Measurements from ENCODE around the gene WDR72.

Gene WDR72

GRCh38 chr15:53498996-53499395, 260.5 kb downstream of the WDR72 start:
- no peak overlapping the region for H3K4me3 Mint-ChIP-seq
- no peaks in the 10 kb centered on the region for H3K9me3 Mint-ChIP-seq (ENCODE audit: low read depth)
- H3K36me3 Mint-ChIP-seq, result no peaks in the 10 kb centered on the region
- peaks cover 4% of the 10 kb centered on the region for H3K27me3 Mint-ChIP-seq
- H3K27ac Mint-ChIP-seq, result no peak overlapping the region
- H3K4me1 Mint-ChIP-seq (ENCODE audit: low read depth), result no peaks in the 10 kb centered on the region

DNA sequence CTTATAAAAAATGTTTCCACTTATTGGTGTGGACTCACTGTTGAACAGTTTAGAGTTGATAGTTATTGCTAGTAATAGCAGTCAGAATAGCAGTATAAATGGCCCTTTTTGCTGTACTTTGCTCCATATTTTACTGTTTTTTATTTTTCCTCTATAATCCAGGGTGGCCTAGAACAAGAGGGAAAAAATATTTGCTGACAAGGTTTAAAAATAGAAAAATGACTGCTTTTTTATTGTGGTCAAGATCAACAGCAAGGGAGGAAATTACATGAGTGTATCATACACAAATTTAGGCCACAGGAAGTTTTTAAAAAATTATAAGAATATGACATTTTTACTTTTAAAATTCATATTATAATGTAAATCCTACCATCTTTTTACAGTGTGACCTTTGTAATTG, 269.1 kb downstream of the WDR72 start:
- Mint-ChIP-seq H3K9me3 (ENCODE audit: low read depth) (no peaks in the 10 kb centered on the region), H3K4me1 (ENCODE audit: low read depth) (no peaks in the 10 kb centered on the region), H3K27me3 (no peaks in the 10 kb centered on the region), H3K27ac (no peak overlapping the region), H3K4me3 (no peak overlapping the region), H3K36me3 (no peaks in the 10 kb centered on the region)

DNA sequence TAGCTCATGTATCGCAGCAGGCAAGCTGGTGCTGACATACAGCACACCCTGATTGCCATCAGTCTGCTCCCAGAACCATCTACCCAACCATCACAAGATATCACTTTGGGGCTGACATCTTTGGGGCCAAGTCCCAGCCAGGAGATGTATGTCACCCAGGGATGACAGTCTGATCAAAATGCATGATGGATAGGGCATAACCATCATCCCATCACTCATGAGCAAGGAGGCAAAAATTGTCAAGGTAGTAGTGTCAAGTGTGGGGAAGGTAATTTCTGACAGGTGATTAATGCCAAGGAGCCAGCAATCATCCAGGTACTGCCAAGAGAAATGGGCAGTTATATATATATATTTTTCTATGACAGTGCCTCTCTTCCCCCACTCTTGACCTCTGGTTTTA, 277.4 kb downstream of the WDR72 start:
- no peaks in the 10 kb centered on the region for H3K4me1 Mint-ChIP-seq (ENCODE audit: low read depth)
- H3K36me3 Mint-ChIP-seq, result no peaks in the 10 kb centered on the region
- H3K4me3 Mint-ChIP-seq, result no peak overlapping the region
- H3K27ac Mint-ChIP-seq, result no peak overlapping the region
- no peaks in the 10 kb centered on the region for H3K9me3 Mint-ChIP-seq (ENCODE audit: low read depth)
- no peaks in the 10 kb centered on the region for H3K27me3 Mint-ChIP-seq

GRCh38 chr15:53477981-53478766, 281.3 kb downstream of the WDR72 start:
- Mint-ChIP-seq H3K27ac (no peak overlapping the region), H3K4me3 (no peak overlapping the region), H3K9me3 (ENCODE audit: low read depth) (no peaks in the 10 kb centered on the region), H3K27me3 (no peaks in the 10 kb centered on the region), H3K36me3 (no peaks in the 10 kb centered on the region), H3K4me1 (ENCODE audit: low read depth) (no peaks in the 10 kb centered on the region)

DNA sequence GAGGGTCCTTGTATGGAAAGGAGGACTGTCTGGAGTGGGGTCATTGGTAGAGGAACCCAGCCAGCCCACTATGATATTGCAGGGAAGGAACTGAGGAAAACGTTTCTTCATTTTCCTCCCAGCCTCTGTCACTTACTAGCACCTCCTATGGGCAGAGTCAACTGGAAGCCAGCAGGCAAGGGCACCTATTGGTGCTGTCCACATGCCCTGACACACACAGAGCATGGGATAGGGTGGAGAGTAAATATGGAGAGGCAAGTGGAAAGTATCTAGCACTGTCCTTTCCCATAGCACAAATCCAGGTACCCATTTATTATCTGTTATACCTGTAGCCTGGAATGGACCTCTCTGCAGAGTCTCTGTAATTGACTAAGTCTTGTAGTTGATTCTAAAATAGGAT, 285.6 kb downstream of the WDR72 start:
- Mint-ChIP-seq H3K4me3 (no peak overlapping the region), H3K27me3 (peaks cover 2% of the 10 kb centered on the region), H3K4me1 (ENCODE audit: low read depth) (no peaks in the 10 kb centered on the region), H3K36me3 (no peaks in the 10 kb centered on the region), H3K27ac (no peak overlapping the region), H3K9me3 (ENCODE audit: low read depth) (peaks cover 5% of the 10 kb centered on the region)

DNA sequence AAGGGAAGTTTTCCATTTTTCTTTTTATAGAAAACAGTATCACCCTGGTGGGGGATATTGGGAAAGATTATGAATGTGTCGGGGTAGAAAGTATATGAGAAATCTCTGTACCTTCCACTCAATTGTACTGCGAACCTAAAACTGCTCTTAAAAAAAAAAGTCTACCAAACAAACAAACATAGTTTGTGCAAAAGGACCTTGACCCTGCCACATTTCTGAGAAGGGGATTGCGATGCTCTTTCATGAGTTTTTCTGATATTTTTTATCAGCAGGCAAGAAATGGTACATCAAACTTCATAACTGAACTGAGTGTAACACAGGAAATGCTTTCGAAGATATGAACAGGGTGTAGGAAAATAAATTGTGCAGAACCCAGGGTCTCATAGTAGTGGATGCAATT, 286.0 kb downstream of the WDR72 start:
- H3K36me3 Mint-ChIP-seq, result no peaks in the 10 kb centered on the region
- no peaks in the 10 kb centered on the region for H3K4me1 Mint-ChIP-seq (ENCODE audit: low read depth)
- H3K9me3 Mint-ChIP-seq (ENCODE audit: low read depth), result peaks cover 5% of the 10 kb centered on the region
- peaks cover 2% of the 10 kb centered on the region for H3K27me3 Mint-ChIP-seq
- H3K4me3 Mint-ChIP-seq, result no peak overlapping the region
- H3K27ac Mint-ChIP-seq, result no peak overlapping the region

GRCh38 chr15:53472883-53473282, 286.6 kb downstream of the WDR72 start:
- peaks cover 5% of the 10 kb centered on the region for H3K9me3 Mint-ChIP-seq (ENCODE audit: low read depth)
- H3K4me3 Mint-ChIP-seq, result no peak overlapping the region
- no peaks in the 10 kb centered on the region for H3K4me1 Mint-ChIP-seq (ENCODE audit: low read depth)
- no peak overlapping the region for H3K27ac Mint-ChIP-seq
- no peaks in the 10 kb centered on the region for H3K36me3 Mint-ChIP-seq
- H3K27me3 Mint-ChIP-seq, result peaks cover 2% of the 10 kb centered on the region

- H3K36me3 Mint-ChIP-seq, result no peaks in the 10 kb centered on the region
- peaks cover 2% of the 10 kb centered on the region for H3K27me3 Mint-ChIP-seq
- no peak overlapping the region for H3K4me3 Mint-ChIP-seq
- H3K9me3 Mint-ChIP-seq (ENCODE audit: low read depth), result peaks cover 5% of the 10 kb centered on the region
- no peak overlapping the region for H3K27ac Mint-ChIP-seq
- H3K4me1 Mint-ChIP-seq (ENCODE audit: low read depth), result no peaks in the 10 kb centered on the region
Observed at GRCh38 chr15:53472210-53472609, 287.3 kb downstream of the WDR72 start.

DNA sequence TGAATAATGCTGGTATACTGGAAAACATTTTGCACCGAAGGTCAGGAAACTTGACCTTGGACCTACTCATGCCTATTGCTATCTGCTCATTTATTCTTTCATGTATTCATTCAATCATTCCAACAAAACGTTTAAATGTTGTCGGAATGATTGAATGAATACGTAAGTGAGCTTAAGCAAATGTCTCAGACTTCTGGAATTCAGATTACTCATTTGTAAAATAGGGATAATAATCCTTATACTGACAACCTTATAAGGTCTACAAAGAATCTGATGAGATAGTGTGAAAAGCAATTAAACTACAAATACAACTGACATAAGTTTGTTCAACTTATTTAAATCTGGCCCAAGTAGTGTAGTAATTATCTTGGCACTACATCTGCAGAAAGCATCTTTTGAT, 288.7 kb downstream of the WDR72 start:
- peaks cover 2% of the 10 kb centered on the region for H3K27me3 Mint-ChIP-seq
- no peak overlapping the region for H3K27ac Mint-ChIP-seq
- H3K4me3 Mint-ChIP-seq, result no peak overlapping the region
- H3K9me3 Mint-ChIP-seq (ENCODE audit: low read depth), result peaks cover 5% of the 10 kb centered on the region
- no peaks in the 10 kb centered on the region for H3K4me1 Mint-ChIP-seq (ENCODE audit: low read depth)
- no peaks in the 10 kb centered on the region for H3K36me3 Mint-ChIP-seq

- Mint-ChIP-seq H3K4me3 (no peak overlapping the region), H3K9me3 (ENCODE audit: low read depth) (peaks cover 5% of the 10 kb centered on the region), H3K27me3 (peaks cover 2% of the 10 kb centered on the region), H3K36me3 (no peaks in the 10 kb centered on the region), H3K4me1 (ENCODE audit: low read depth) (no peaks in the 10 kb centered on the region), H3K27ac (no peak overlapping the region)
Observed at GRCh38 chr15:53469422-53469821, 290.0 kb downstream of the WDR72 start.

Data from activated naive CD8-positive, alpha-beta T cell (primary cell).